Activated T-helper 1 cell treated with anti-CD3 and anti-CD28 coated beads, Interleukin-2, amount 50 U/mL, for 16 hours (primary cell): ENCODE data around the gene PIGN.
"Not testable (repeated sequence)": the region's sequence is repeated elsewhere in the genome, so short reads cannot be mapped to it uniquely, and the experiment has no call there.

Experiments used
- DNase-seq, 2 donors: peaks; one replicate each; pipeline ENCODE4 v3.0.0-alpha.2; 2020; ENCODE audit warnings: low read depth in 1 of 2, low spot score in 1 of 2

Gene PIGN

DNA sequence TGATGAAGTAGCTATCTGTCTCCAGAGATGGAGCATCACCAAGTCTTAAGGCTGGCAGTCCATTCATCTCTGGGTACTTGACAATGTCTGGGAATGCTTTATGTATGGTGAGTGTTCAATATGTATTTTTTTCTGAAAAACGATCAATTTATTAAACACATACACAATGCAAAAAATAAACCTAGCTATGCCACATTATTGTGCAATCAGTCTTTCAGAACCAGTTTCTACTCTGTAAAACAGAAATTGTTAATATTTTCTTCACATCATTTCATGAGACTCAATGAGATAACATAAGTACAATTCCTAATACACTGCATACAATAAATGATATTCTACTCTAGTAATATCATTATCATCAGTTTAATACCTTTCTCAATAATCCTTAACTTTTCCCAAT is 122.5 kb downstream of the PIGN start:
- no peak for DNase-seq

DNA sequence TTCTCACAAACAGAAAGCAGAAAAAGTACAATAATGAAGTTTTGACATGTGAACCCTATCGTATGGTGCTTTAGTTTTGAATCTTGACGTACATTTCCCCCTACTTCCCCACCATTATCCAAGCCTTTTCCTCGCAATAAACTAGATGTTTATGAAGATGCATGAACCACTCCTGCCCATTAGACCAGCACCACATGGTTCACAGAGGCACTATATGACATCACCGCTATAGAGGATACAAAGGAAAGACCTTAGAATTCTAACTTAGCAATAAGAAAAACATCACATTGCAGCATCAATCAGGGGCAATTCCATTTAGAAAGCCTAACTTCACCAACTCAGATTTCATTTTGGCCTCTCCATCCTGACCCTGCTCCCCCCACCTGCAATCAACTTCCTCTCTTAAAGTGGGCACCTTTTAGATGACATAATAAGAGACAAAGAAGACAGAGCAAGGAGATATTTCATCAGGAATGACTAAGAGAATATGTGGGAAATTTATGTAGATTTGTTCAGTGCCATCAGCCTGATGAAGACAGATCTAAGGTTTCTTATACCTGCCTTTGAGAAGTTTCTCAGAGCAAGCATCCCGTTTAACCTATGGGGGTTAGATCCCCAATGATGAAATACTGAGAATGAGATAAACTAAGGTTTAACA is 124.9 kb downstream of the PIGN start:
- no peak for DNase-seq

DNA sequence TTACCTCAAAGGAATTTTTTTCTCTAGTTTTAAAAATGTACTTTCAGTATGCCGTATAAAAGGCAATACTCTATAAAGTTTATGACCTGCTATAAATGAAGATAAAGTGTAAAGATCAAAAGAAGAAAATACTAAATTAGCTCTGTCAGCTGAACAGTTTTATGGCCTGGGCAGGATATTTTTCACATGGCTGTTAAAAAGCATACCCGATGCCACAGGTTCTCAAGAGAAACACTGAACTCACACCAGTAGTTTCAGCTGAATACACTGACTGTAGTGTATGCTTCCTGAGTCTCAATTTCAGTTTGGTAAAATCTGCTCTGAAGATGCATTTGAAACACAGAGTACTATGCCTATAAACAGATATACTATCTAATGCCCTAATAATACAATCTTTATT is 126.0 kb downstream of the PIGN start:
- no peak for DNase-seq

DNA sequence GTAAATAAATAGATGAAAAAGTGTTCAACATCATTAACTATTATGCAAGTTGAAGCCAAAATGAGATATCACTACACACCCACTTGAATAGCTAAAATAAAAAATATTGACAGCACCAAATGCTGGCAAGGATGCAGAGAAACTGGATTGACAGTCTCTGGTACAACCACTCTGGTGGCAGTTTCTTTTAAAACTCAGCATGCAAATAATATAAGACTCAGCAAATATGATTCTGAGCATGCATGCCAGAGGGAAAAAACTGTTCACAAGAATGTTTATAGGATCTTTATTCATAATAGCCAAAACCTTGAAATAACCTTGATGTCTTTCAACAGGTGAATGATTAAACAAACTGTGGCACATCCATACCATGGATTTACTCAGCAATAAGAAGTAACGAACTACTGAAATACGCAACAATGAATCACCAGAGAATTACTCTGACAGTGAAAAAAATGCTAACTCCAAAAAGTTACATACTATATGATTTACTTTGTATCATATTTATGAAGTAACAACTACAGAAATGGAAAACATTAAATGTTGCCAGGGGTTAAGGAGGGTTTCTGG is 131.8 kb downstream of the PIGN start:
- no peak for DNase-seq

DNA sequence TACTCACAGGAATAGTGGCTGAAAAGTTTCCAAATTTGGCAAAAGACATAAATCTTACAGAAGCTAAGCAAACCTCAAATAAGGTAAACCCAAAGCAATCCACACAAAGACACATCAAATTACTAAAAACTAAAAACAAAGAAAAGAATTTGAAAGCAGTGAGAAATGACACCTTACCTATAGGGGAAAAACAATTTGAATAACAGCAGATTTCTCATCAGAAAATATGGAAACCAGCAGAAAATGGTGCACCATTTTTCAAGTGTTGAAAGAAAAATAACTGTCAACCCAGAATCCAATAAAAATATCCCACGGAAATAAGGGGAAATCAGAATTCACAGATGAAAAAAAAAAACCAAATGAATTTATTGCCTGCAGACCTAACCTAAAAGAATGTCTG is 138.6 kb downstream of the PIGN start:
- no peak for DNase-seq

DNA sequence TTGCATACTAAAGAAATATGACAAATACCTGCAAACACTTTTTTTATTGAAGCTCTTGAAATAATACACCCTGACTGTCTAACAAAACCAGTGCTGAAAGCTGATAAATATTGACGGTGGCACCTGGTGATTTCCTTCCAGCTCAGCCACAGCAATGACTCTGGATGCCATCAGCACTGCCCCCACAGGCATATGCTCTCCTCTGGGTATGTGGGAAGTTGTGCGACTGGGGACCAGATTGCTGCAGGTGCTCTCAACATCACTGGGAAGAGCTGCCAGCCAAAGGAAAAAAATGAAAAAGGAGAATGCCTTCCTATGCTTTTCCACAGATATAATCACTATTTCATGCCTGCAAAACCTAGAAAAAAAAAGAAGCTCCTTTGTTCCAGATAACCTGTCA is 141.5 kb downstream of the PIGN start:
- no peak for DNase-seq

DNA sequence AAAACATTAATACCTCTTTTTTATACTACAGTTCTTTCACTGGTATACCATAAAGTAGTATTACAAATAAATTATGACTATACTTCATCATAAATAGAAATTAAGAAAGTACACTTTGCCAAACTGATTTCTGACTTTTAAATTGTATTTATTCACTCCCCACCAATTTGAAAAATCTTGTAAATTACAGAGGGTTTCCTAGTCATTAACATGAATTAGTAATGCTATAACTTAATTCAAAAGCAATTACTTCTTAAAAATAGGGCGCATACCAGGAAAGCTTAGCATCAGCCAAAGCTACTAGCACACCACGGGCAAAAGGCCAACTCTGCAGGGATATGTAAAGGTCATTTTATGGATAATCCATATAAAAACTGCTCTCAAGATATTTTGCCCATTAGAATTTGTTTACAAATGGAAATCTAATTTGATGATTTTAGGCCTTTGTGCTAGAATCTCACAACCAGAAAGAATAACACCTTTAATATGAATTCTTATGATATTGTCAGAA is 142.3 kb downstream of the PIGN start:
- DNase-seq, result no peak

DNA sequence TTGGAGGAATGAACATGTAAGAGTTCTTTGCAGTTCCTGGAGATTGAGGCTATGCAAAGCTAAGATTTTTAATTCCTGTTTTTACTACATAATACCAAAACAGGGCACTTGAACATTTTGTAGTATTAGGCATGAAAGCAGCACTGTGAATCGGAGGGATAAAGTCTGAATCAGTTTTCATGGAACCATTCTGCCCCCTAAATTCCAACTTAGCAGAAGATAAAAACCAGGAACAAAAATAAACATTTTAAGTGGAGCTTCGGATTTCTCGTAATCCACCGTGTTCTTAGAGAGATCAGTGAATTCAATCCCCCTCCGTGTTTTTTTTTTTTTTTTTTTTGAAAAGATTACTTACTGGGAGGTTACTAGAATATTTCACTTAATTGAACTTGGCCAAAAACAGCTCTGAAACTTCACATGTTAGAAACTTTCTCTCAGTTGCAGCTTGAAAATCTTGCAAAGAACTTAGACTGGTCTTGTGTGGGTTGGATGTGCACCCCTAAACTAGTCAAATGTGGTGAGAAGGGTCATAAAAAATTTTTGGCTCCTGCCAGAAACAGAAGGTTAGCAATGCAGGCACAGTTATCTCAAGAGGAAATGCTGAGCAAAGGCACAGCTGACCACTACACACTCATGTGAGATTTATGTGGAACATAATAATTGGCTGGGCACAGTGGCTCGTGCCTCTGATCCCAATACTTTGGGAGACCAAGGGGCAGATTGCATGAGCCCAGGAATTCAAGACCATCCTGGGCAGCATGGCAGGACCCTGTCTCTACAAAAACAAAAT is 148.7 kb downstream of the PIGN start:
- DNase-seq, result no peak

DNA sequence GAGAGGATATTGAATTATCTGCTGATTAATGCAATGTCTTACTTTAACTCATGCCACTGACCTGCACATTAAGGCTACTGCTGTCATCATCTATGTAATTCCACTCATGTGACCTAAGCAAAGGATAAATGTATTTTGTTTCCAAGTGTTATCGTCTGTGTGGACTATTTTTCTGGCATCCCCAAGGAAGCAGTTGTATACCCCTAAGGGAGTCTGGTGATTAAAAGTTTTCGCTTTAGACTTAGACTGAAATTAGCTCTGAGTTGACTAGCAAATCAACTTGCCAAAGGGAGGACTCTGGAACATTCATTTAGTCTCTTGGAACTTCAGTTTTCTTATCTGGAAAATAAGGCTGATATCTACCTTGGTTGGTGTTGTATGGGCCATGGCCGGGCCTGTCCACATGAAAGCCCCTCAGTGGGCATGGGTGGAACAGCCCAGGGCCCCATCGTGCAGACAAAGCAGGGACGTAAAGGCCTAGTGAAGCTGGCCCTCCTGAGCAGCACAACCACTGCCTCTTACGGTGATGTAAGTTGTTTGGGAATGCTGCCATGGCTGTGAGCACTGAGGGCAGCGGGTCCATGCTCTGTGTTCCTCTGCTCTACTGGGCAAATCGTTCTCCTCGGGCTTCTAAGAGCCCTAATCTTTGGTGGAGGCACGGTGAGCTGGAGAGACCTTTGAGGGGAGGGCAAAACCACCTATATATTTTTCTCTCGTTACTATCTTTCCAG is 149.7 kb downstream of the PIGN start:
- no peak for DNase-seq

DNA sequence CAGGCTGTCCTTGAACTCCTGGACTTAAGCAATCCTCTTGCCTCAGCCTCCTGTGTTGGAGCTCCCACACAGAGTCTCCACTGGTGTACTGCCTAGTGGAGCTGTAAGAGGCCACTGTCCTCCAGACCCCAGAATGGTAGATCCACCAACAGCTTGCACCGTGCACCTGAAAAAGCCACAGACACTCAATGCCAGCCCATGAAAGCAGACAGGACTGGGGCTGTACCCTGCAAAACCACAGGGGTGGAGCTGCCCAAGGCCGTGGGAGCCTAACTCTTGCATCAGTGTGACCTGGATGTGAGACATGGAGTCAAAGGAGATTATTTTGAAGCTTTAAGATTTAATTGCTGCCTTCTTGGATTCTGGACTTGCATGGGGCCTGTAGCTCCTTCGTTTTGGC is 152.6 kb downstream of the PIGN start:
- not testable (repeated sequence) for DNase-seq

DNA sequence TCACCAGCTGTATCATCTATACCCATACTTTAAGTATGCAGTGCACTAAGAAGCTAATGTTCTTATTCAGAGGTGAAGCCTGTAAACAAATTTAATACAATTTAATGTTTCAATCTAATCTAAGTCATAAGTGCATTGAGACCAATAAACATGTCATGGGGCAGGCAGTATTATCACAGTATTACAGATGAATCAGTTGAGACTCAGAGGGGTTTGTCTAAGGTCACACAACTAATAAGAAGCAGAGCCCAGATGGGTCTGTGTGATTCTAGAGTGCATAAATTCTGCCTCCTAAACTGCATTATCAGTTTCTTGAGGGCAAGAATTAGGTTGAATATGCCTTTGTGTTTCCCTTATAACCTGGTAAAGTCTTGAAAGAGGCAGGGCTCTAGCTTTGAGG is 153.1 kb downstream of the PIGN start:
- DNase-seq, result no peak

DNA sequence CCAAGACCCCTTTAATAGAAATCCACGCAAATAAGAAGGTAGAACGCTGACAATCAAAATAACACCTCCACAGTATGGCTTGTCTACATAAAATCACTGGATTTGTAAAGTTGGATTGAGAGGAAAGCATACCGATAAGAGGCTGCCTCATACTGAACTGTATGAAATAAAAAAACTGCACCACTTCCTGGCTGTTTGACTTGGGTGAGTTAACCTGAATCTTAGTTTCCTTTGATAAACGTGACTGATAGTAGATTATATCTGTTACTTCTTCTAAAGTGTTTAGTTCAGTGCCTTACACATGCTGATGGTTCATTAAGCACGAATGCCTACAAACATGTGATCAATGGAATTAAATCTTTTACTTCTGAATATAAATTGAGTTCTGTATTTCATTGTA is 153.6 kb downstream of the PIGN start:
- DNase-seq, result no peak

DNA sequence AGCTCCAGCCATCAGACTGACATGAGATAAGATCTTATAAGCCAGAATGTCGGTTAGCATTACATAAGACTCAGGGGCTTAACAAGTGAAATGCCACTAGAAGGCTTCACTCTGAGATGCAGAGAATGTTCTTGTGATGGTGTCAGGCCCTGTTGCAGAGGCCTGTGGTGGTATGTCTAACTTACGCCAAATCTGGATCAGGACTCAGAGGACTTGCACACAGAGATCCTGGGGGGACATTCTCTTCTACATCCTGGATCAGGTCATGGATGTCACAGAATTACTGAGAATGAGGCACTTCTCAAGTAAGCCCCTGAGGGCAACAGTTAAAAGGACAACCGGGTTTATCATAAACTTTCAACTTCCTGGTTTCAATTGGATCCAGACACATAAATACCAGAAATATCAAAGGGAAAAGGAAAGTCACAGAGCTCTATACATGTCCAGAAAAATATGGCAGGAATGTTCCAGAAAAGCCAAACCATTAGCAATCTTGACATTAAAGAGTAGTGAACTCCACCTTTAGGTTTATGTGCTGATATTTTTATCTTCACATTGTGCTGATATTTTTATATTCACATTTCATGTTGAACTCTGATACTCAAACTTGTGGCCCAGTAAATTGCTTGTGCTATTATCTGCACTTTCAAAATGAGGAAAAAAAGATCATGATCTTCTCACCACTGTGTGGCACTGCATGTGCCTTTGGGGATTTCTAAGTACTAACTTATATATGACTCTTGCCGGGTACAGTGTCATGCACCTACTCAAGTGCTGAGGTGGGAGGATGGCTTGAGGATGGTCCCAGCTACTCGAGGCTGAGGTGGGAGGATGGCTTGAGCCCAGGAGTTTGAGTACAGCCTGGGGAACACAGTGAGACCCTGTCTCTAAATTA is 156.5 kb downstream of the PIGN start:
- DNase-seq, result no peak

DNA sequence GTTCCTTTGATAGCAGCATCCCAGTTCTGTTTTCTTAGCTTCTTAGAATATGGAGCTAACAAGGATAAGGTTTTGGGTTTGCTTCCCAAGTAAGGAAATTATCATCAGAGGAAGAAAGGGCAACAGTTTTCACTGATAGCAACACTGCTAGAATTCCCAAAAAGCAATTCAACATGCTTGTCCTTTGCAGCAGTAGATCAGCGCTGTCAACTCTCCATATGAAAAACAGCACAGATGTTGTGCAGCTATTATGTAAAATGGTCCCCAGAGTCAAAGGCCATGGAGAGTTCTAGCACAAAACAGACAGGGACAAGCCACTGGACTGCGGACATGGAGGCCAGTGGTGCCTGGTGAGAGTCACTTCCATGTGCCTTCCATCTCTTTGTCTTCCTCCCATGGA is 158.1 kb downstream of the PIGN start:
- no peak for DNase-seq

DNA sequence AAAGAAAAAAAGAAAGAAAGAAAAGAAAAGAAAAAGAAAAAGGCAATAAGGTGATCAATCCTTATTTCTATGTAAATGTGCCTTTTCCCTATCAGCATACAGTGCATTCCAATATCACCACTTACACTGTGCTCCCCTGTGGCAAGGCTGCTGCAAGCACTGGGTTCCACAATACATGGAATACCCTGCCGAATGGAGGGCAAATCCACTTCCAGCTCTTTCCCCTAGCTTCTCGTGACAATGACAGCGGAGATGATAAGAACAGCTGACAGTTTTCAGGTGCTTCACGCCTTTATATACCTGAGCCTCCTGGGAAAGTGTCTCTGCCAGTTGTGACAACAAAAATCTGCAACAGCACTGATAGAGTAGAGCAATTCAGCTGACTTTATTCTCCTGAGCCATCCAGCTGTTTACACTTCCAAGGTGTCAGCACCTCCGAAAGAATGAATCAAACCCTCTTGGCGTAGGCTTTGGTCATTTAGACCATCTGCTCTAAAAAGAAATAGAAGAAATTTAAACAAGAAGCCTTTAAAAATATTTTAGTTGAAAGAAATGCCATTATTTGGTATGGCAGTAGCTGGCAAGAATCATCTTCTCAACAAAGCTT is 158.8 kb downstream of the PIGN start:
- no peak for DNase-seq

DNA sequence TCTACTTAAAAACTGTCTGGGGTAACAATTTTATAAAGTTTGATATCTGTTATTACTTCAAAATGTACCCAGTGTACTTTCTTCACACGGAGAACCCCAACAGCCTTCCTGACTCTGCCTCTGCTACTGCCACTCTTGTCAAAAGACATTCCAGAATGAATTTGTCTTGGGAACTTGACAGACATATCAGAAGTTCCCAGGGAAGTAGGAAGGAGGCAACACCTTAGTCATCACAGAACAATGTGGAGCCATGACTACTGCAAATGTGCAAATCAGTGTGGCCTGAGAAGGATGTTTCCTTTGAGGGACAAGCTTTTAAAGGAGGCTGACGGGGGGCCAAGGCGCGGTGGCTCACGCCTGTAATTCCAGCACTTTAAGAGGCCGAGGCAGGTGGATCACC is 160.3 kb downstream of the PIGN start:
- DNase-seq, result no peak

DNA sequence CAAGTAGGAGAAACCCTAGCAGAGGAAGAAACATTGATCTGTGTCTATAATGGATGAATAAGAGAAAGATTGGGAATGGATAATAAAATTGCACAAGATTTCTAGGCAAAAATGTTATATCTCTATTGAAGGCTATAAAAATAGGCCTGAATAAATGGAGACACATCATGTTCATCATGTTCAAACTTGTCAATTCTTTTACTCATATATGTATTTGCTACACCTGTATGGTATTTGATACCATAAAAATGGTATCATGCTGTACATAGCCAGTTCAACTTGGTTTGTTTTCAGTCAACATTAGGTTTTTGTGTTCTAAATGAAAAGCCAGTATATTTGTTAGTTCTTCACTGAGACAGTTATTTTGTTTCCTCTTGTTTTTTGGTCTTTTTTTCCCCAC is 161.9 kb downstream of the PIGN start:
- DNase-seq, result no peak

DNA sequence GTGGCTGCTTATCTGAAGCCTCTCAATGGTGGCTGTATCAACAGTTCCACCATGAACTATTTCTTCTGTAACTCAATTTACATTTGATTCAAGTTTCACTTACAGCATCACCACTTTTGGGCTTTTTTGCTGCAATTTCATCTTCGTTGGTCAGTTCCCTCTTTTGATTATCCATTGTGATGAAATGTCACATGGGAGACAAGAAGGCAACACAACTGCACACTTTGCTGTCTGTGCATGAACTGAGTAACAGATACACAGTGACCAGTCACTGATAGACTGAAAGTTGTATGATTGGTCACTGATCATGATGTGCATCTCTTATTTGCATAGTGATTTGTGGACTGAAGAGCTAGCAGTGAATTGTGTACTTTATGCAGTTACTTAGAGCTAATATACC is 163.3 kb downstream of the PIGN start:
- no peak for DNase-seq

DNA sequence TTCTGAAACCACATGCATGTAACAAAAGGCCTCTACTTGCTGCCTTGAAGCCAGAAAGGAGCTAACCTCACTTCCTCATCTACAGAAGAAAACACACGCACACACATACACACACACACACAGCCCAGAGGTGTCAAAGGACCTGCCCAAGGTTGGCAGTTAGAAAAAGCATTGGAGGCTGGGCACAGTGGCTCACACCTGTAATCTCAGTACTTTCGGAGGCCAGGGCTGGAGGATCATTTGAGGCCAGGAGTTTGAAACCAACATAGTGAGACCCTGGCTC is 168.2 kb downstream of the PIGN start:
- no peak for DNase-seq

DNA sequence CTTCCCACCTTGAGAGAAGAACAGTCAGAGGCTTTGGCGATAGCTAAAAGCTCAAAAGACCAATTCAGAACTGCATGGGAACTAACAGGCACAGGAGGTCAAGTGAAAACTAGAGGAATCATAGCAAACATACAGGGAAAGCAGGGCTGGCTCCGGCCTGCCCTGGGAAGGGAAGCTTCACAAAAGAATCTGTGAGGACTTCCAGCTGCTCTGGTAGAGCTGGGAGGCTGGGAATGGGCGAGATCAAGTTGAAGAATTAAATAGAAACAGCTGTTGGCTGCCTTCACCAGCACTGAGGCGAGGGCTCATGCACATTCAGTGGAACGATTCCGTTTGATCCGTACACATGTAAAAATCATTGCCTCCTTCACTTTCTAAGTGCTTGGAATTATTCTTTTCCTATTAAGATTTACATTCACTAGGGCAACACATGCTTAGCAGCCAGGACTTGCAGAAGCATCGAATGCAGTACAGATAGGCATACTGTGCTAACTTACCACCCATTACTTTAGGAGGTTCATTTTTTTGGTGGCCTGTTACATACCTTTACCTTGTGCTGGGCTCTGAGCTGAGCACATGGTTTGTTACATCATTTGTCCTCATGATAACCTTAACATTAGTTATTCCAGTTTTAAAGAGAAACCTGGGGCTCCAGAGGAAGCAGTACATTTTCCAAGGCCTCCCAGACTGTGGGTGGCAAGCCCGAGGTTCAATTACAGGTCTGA is 168.7 kb downstream of the PIGN start:
- DNase-seq, result no peak
